ENCODE results near the gene HAUS6. TPM values are rescaled to one million over a fixed set of nuclear protein-coding genes. Genes with fewer than 3 reads are reported as not detected.
"Not testable (repeated sequence)": the region's sequence is repeated elsewhere in the genome, so short reads cannot be mapped to it uniquely, and the experiment has no call there.

The HAUS6 gene
- polyA plus RNA-seq, 5 donors = 12.9 to 21.8 (median 19.5) TPM

- no peak for DNase-seq
Measured at GRCh38 chr9:19117039-19117716, 14.5 kb upstream of the HAUS6 start.

- no peak for DNase-seq
Measured at GRCh38 chr9:19116107-19116790, 13.5 kb upstream of the HAUS6 start.

- DNase-seq = no peak
Measured at GRCh38 chr9:19114680-19115270, 12.1 kb upstream of the HAUS6 start.

- no peak for DNase-seq
Measured at GRCh38 chr9:19113964-19114679, 11.4 kb upstream of the HAUS6 start.

- not testable (repeated sequence) for DNase-seq
Measured at GRCh38 chr9:19113064-19113611, 10.4 kb upstream of the HAUS6 start.

- DNase-seq = no peak
Measured at GRCh38 chr9:19108038-19108437, 5.3 kb upstream of the HAUS6 start.

GRCh38 chr9:19104515-19105282 lies 2.0 kb upstream of the HAUS6 start:
- no peak for DNase-seq

GRCh38 chr9:19102181-19102630 lies 498 bp downstream of the HAUS6 start:
- DNase-seq = no peak

- no peak for DNase-seq
Measured at GRCh38 chr9:19101203-19101602, 1.5 kb downstream of the HAUS6 start.

GRCh38 chr9:19097431-19097830 lies 5.3 kb downstream of the HAUS6 start:
- not testable (repeated sequence) for DNase-seq

- DNase-seq = no peak
Measured at GRCh38 chr9:19087106-19088000, 15.4 kb downstream of the HAUS6 start.

GRCh38 chr9:19085295-19085694 lies 17.4 kb downstream of the HAUS6 start:
- no peak for DNase-seq

GRCh38 chr9:19074836-19075235 lies 27.9 kb downstream of the HAUS6 start:
- DNase-seq = no peak

GRCh38 chr9:19074229-19074628 lies 28.5 kb downstream of the HAUS6 start:
- no peak for DNase-seq

- no peak for DNase-seq
Measured at GRCh38 chr9:19057033-19057432, 45.7 kb downstream of the HAUS6 start.

GRCh38 chr9:19050637-19051591 lies 51.8 kb downstream of the HAUS6 start:
- peak in 1 of 2 donors; percentile 9 for DNase-seq

GRCh38 chr9:19049917-19050636 lies 52.6 kb downstream of the HAUS6 start:
- peak; percentile 14 to 28 for DNase-seq

All from right lung (tissue), 5 donors.